ENCODE measurements around the gene OSBPL8.

- TF ChIP-seq CTCF (IDR thresholded peaks at IDR 0.05 in 4 of 5, conservative IDR thresholded peaks at IDR 0.05 in 1 of 5) (no peak), POLR2A (IDR thresholded peaks at IDR 0.05) (no peak)
Observed at GRCh38 chr12:76532520-76532919, 27.1 kb downstream of the OSBPL8 start.
